A549 (cell line): ENCODE measurements around the gene ZSCAN5A.

ENCODE experiments used
- BHLHE40 ChIP-seq: IDR thresholded peaks from 2 replicates; pipeline ENCODE4 v1.6.1; 2012; ENCODE audit warnings: low read depth, low read length, inconsistent platforms
- CHD2 ChIP-seq: fragments of 150-350 bp; IDR thresholded peaks from 2 replicates; pipeline ENCODE4 v1.6.1; 2014; ENCODE audit warnings: low read length; ENCODE audit not compliant: partially characterized antibody
- CTCF ChIP-seq: fragments of >200 bp; sonication (Bioruptor Twin); formaldehyde crosslinking; IDR thresholded peaks from 3 replicates; pipeline ENCODE4 v1.5.1; 2016
- JUN ChIP-seq, 2 experiments: fragments of >200 bp; sonication (Bioruptor Twin); formaldehyde crosslinking; IDR thresholded peaks; 2 replicates in 1 of 2; 3 replicates in 1 of 2; pipeline ENCODE4 v1.6.1; 2016 to 2017
- JUNB ChIP-seq: fragments of >200 bp; sonication (Bioruptor Twin); formaldehyde crosslinking; IDR thresholded peaks from 2 replicates; pipeline ENCODE4 v1.6.1; 2016
- MAFK ChIP-seq: fragments of 450-650 bp; IDR thresholded peaks from 2 replicates; pipeline ENCODE4 v1.6.1; 2014; ENCODE audit not compliant: partially characterized antibody
- POLR2A ChIP-seq: IDR thresholded peaks from 2 replicates; pipeline ENCODE4 v1.6.1; 2012; ENCODE audit warnings: mild to moderate bottlenecking, low read length

GRCh38 chr19:56218961-56219360 lies 95.7 kb downstream of the ZSCAN5A start:
- TF ChIP-seq BHLHE40 (no peak), CHD2 (no peak), POLR2A (no peak), MAFK (no peak), CTCF (no peak), JUNB (no peak), JUN (IDR thresholded peaks at IDR 0.05) (no peak)
